Trophoblast cell (in vitro differentiated cells and primary cell): Measurements from ENCODE around the gene C19orf44.

ENCODE experiments used
- DNase-seq, 2 donors: peaks; one replicate each; pipeline ENCODE4 v3.0.0-alpha.2; 2016
- H2AFZ ChIP-seq: 2 replicates; pipeline ENCODE4 v1.6.1; 2013; ENCODE audit warnings: low read length, moderate library complexity, mild to moderate bottlenecking; ENCODE audit not compliant: insufficient read depth, poor library complexity
- H2AK5ac ChIP-seq: 2 replicates; pipeline ENCODE4 v1.6.1; 2013; ENCODE audit warnings: mild to moderate bottlenecking, low read length
- H2BK120ac ChIP-seq: 2 replicates; pipeline ENCODE4 v1.6.1; 2013; ENCODE audit warnings: low read length, mild to moderate bottlenecking, moderate library complexity; ENCODE audit not compliant: insufficient read depth, poor library complexity
- H2BK12ac ChIP-seq: 2 replicates; pipeline ENCODE4 v1.6.1; 2013; ENCODE audit warnings: mild to moderate bottlenecking, low read length, moderate library complexity
- H2BK5ac ChIP-seq: 2 replicates; pipeline ENCODE4 v1.6.1; 2013; ENCODE audit warnings: low read length, low read depth, moderate library complexity, mild to moderate bottlenecking; ENCODE audit not compliant: poor library complexity
- H3K14ac ChIP-seq: 2 replicates; pipeline ENCODE4 v1.6.1; 2013; ENCODE audit warnings: mild to moderate bottlenecking, low read length
- H3K18ac ChIP-seq: 2 replicates; pipeline ENCODE4 v1.6.1; 2013; ENCODE audit warnings: mild to moderate bottlenecking, low read length
- H3K23ac ChIP-seq: 2 replicates; pipeline ENCODE4 v1.6.1; 2013; ENCODE audit warnings: low read length
- H3K27ac ChIP-seq: 2 replicates; pipeline ENCODE4 v1.5.1; 2013; ENCODE audit warnings: low read depth, mild to moderate bottlenecking, inconsistent platforms, low read length, moderate library complexity
- H3K27me3 ChIP-seq: 2 replicates; pipeline ENCODE4 v1.6.1; 2013; ENCODE audit warnings: inconsistent platforms, mild to moderate bottlenecking, low read length, moderate library complexity; ENCODE audit not compliant: insufficient read depth
- H3K36me3 ChIP-seq, 2 experiments: 1 replicate in 1 of 2; 2 replicates in 1 of 2; pipeline ENCODE4 v1.6.1; 2013; ENCODE audit warnings: low read length in 2 of 2, mild to moderate bottlenecking in 2 of 2, moderate library complexity in 1 of 2; ENCODE audit not compliant: insufficient read depth in 2 of 2, control insufficient read depth in 1 of 2
- H3K4ac ChIP-seq: 2 replicates; pipeline ENCODE4 v1.6.1; 2013; ENCODE audit warnings: low read depth, mild to moderate bottlenecking, low read length, moderate library complexity
- H3K4me1 ChIP-seq, 2 experiments: 1 replicate in 1 of 2; 2 replicates in 1 of 2; pipeline ENCODE4 v1.6.1; 2013; ENCODE audit warnings: low read length in 2 of 2, mild to moderate bottlenecking in 2 of 2, moderate library complexity in 1 of 2; ENCODE audit not compliant: insufficient read depth in 2 of 2, control insufficient read depth in 1 of 2
- H3K4me2 ChIP-seq: 2 replicates; pipeline ENCODE4 v1.6.1; 2013; ENCODE audit warnings: inconsistent platforms, mild to moderate bottlenecking, low read length, moderate library complexity
- H3K4me3 ChIP-seq: 2 replicates; pipeline ENCODE4 v1.5.1; 2013; ENCODE audit warnings: mild to moderate bottlenecking, low read depth, low read length, inconsistent platforms
- H3K79me1 ChIP-seq: one replicate; pipeline ENCODE4 v1.6.1; 2013; ENCODE audit warnings: low read length
- H3K79me2 ChIP-seq: 2 replicates; pipeline ENCODE4 v1.6.1; 2013; ENCODE audit warnings: low read length, mild to moderate bottlenecking; ENCODE audit not compliant: control insufficient read depth, insufficient read depth, poor library complexity
- H3K9ac ChIP-seq: 2 replicates; pipeline ENCODE4 v1.6.1; 2013; ENCODE audit warnings: mild to moderate bottlenecking, low read length
- H3K9me3 ChIP-seq: 2 replicates; pipeline ENCODE4 v1.6.1; 2013; ENCODE audit warnings: low read depth, mild to moderate bottlenecking, control low read depth, inconsistent platforms, low read length; ENCODE audit not compliant: insufficient read depth
- H4K12ac ChIP-seq: 2 replicates; pipeline ENCODE4 v1.6.1; 2013; ENCODE audit warnings: low read depth, mild to moderate bottlenecking, low read length, moderate library complexity
- H4K8ac ChIP-seq: 2 replicates; pipeline ENCODE4 v1.6.1; 2013; ENCODE audit warnings: low read depth, mild to moderate bottlenecking, low read length, moderate library complexity
- H4K91ac ChIP-seq: one replicate; pipeline ENCODE4 v1.6.1; 2013; ENCODE audit warnings: low read depth, mild to moderate bottlenecking, low read length, moderate library complexity
- WGBS: extraction: QIAGEN DNeasy Blood & Tissue Kit; methylation state at CpG from one replicate; pipeline ENCODE4 v1.1.7; 2013; ENCODE audit warnings: missing lambda C conversion rate; ENCODE audit not compliant: insufficient read length, insufficient coverage; ENCODE audit errors: extremely low coverage; 5-methylcytosine and 5-hydroxymethylcytosine counted together

The C19orf44 gene

GRCh38 chr19:16452325-16452724 is 43.9 kb upstream of the C19orf44 start:
- peak overlapping the region; percentile 60 for H3K27ac ChIP-seq
- H4K12ac ChIP-seq = no peak overlapping the region
- H2AK5ac ChIP-seq = no peak overlapping the region
- no peak overlapping the region for H2BK120ac ChIP-seq
- no peak overlapping the region for H3K9ac ChIP-seq
- no peak overlapping the region for H2BK5ac ChIP-seq
- no peak overlapping the region for H3K18ac ChIP-seq
- H3K4me3 ChIP-seq = no peak overlapping the region
- H2AFZ ChIP-seq = no peak overlapping the region
- no peak overlapping the region for H3K4ac ChIP-seq
- H3K23ac ChIP-seq = no peak overlapping the region
- no peak overlapping the region for H4K8ac ChIP-seq
- DNase-seq = peak; percentile 97 to 98
- peaks cover 4% of the 10 kb centered on the region for H3K79me2 ChIP-seq
- H3K4me2 ChIP-seq = no peak overlapping the region
- WGBS = no CpG with 5 or more reads among the region's 8 CpGs
- H2BK12ac ChIP-seq = no peak overlapping the region
- H3K36me3 ChIP-seq = no peaks in the 10 kb centered on the region
- no peaks in the 10 kb centered on the region for H3K27me3 ChIP-seq
- no peak overlapping the region for H3K14ac ChIP-seq
- H3K9me3 ChIP-seq = no peaks in the 10 kb centered on the region
- H3K4me1 ChIP-seq = peaks cover 18 to 26% of the 10 kb centered on the region in 2 experiments
- H4K91ac ChIP-seq = no peak overlapping the region
- peaks cover 2% of the 10 kb centered on the region for H3K79me1 ChIP-seq

GRCh38 chr19:16454351-16454918 is 41.8 kb upstream of the C19orf44 start:
- Histone ChIP-seq H3K36me3 (no peaks in the 10 kb centered on the region), H2BK5ac (no peak overlapping the region), H3K79me2 (peaks cover 10% of the 10 kb centered on the region), H3K9me3 (no peaks in the 10 kb centered on the region), H3K9ac (no peak overlapping the region), H2BK120ac (peak overlapping the region; percentile 34), H4K8ac (no peak overlapping the region), H3K27me3 (no peaks in the 10 kb centered on the region), H3K4me3 (no peak overlapping the region), H3K4me2 (no peak overlapping the region), H3K27ac (no peak overlapping the region), H3K4ac (peak overlapping the region; percentile 34), H2AFZ (no peak overlapping the region), H3K18ac (peak overlapping the region; percentile 43), H2BK12ac (no peak overlapping the region), H4K91ac (no peak overlapping the region), H3K14ac (no peak overlapping the region), H3K4me1 (peaks cover 28 to 34% of the 10 kb centered on the region in 2 experiments), H3K79me1 (peaks cover 2% of the 10 kb centered on the region), H4K12ac (no peak overlapping the region), H3K23ac (no peak overlapping the region), H2AK5ac (no peak overlapping the region)
- WGBS = no CpG with 5 or more reads among the region's 10 CpGs
- DNase-seq = no peak

GRCh38 chr19:16455489-16455888 is 40.7 kb upstream of the C19orf44 start:
- DNase-seq = no peak
- H3K4me2 ChIP-seq = no peak overlapping the region
- no peak overlapping the region for H4K12ac ChIP-seq
- H3K14ac ChIP-seq = no peak overlapping the region
- H3K23ac ChIP-seq = no peak overlapping the region
- no peak overlapping the region for H4K91ac ChIP-seq
- H3K4me3 ChIP-seq = no peak overlapping the region
- no peak overlapping the region for H2BK5ac ChIP-seq
- H3K36me3 ChIP-seq = no peaks in the 10 kb centered on the region
- no peak overlapping the region for H2AK5ac ChIP-seq
- H3K4ac ChIP-seq = peak overlapping the region; percentile 10
- no peak overlapping the region for H3K27ac ChIP-seq
- H3K27me3 ChIP-seq = no peaks in the 10 kb centered on the region
- H3K79me1 ChIP-seq = peaks cover 2% of the 10 kb centered on the region
- no peaks in the 10 kb centered on the region for H3K9me3 ChIP-seq
- no peak overlapping the region for H2BK120ac ChIP-seq
- H4K8ac ChIP-seq = no peak overlapping the region
- peaks cover 28 to 30% of the 10 kb centered on the region in 2 experiments for H3K4me1 ChIP-seq
- no peak overlapping the region for H2AFZ ChIP-seq
- H2BK12ac ChIP-seq = no peak overlapping the region
- no peak overlapping the region for H3K18ac ChIP-seq
- H3K79me2 ChIP-seq = peaks cover 11% of the 10 kb centered on the region
- no peak overlapping the region for H3K9ac ChIP-seq
- no CpG with 5 or more reads among the region's 5 CpGs for WGBS

- H3K4me1 ChIP-seq = peaks cover 25 to 27% of the 10 kb centered on the region in 2 experiments
- peak overlapping the region; percentile 42 for H3K4ac ChIP-seq
- WGBS = no CpG with 5 or more reads among the region's 11 CpGs
- H4K8ac ChIP-seq = no peak overlapping the region
- H3K79me1 ChIP-seq = peaks cover 2% of the 10 kb centered on the region
- no peak overlapping the region for H3K23ac ChIP-seq
- no peak overlapping the region for H3K18ac ChIP-seq
- H3K27me3 ChIP-seq = no peaks in the 10 kb centered on the region
- H3K79me2 ChIP-seq = peaks cover 15% of the 10 kb centered on the region
- H2AK5ac ChIP-seq = no peak overlapping the region
- H3K36me3 ChIP-seq = no peaks in the 10 kb centered on the region
- H3K4me3 ChIP-seq = no peak overlapping the region
- peak overlapping the region; percentile 5 for H3K4me2 ChIP-seq
- H4K91ac ChIP-seq = no peak overlapping the region
- H2BK120ac ChIP-seq = no peak overlapping the region
- H2BK5ac ChIP-seq = no peak overlapping the region
- H2AFZ ChIP-seq = no peak overlapping the region
- H3K9me3 ChIP-seq = no peaks in the 10 kb centered on the region
- H2BK12ac ChIP-seq = no peak overlapping the region
- no peak overlapping the region for H4K12ac ChIP-seq
- no peak overlapping the region for H3K14ac ChIP-seq
- no peak for DNase-seq
- H3K27ac ChIP-seq = no peak overlapping the region
- no peak overlapping the region for H3K9ac ChIP-seq
Measured at GRCh38 chr19:16456652-16457194, 39.5 kb upstream of the C19orf44 start.
